Activated CD4-positive, alpha-beta T cell treated with anti-CD3 and anti-CD28 coated beads, Interleukin-2, amount 10 ng/mL, durations not matched to agents 7 days and 5 days (primary cell): ENCODE measurements around the gene NAT10. TPM values are rescaled to one million over a fixed set of nuclear protein-coding genes. Genes with fewer than 3 reads are reported as not detected.

Experiments
- CTCF ChIA-PET: fragments of 350-600 bp; sonication (Branson Sonifier 250); formaldehyde crosslinking; loops from one replicate; lab custom pipeline; 2021; ENCODE audit warnings: antibody characterized with exemption; lab: Charles Lee
- POLR2A ChIA-PET: fragments of 350-600 bp; sonication (Branson Sonifier 250); formaldehyde crosslinking; loops from one replicate; lab custom pipeline; 2021; ENCODE audit warnings: antibody characterized with exemption; lab: Charles Lee
- DNase-seq: peaks from one replicate; pipeline ENCODE4 v3.0.0-alpha.2; 2020
- H3K27ac Mint-ChIP-seq: one replicate; pipeline ENCODE4 v1.8.0; 2021; ENCODE audit warnings: mild to moderate bottlenecking, moderate library complexity, mixed read lengths
- H3K27me3 Mint-ChIP-seq: one replicate; pipeline ENCODE4 v1.8.0; 2021; ENCODE audit warnings: mixed read lengths
- H3K36me3 Mint-ChIP-seq: one replicate; pipeline ENCODE4 v1.8.0; 2021; ENCODE audit warnings: low read depth, mixed read lengths
- H3K4me1 Mint-ChIP-seq: one replicate; pipeline ENCODE4 v1.8.0; 2021; ENCODE audit warnings: mixed read lengths
- H3K4me3 Mint-ChIP-seq: one replicate; pipeline ENCODE4 v1.8.0; 2021; ENCODE audit warnings: mild to moderate bottlenecking, moderate library complexity, mixed read lengths
- H3K9me3 Mint-ChIP-seq: one replicate; pipeline ENCODE4 v1.8.0; 2021; ENCODE audit warnings: mixed read lengths
- total RNA-seq, 2 experiments: library from RNA; stranded (reverse); gene quantifications; one replicate each; pipeline ENCODE4 v1.2.3, GENCODE V29; 2021

NAT10 gene
- total RNA-seq, 2 experiments from 2014 or later = 73.4 to 82.2 TPM

DNA sequence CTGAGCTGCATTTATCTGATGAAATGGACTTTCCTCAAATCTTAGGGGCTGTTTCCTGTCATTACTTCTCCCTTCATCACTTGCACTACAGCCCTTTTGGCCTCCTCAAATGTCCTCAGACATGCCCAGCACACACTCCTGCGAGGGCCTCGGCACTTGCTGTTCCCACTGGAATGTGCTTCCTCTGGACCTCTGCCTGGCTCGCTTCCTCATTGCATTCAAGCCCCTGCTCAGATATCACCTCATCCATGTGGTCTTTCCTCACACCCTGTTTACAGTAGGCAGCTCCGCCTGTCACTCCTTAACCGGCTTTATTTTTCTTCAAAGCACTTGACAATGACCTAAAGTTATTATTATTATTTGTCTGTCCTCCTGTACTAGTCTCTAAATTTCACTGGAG is 9.0 kb downstream of the NAT10 start:
- DNase-seq = no peak
- Mint-ChIP-seq H3K36me3 (peaks cover 51% of the 10 kb centered on the region), H3K4me3 (no peak overlapping the region), H3K4me1 (no peaks in the 10 kb centered on the region), H3K9me3 (no peaks in the 10 kb centered on the region), H3K27ac (no peak overlapping the region), H3K27me3 (no peaks in the 10 kb centered on the region)
- ChIA-PET CTCF (interaction anchor here (0.9 to 2.0 kb wide), 2 partner anchors 8 to 10 kb away, joined by 3 to 7 read pairs; partner anchors contain the start of gene NAT10), POLR2A (interaction anchor here (0.5 kb wide), 1 partner anchor 47 kb away, joined by 4 read pairs; no protein-coding TSS in a partner anchor)

GRCh38 chr11:34120651-34121050 is 15.2 kb downstream of the NAT10 start:
- peaks cover 2% of the 10 kb centered on the region for H3K4me1 Mint-ChIP-seq
- peaks cover 54% of the 10 kb centered on the region for H3K36me3 Mint-ChIP-seq
- no peaks in the 10 kb centered on the region for H3K27me3 Mint-ChIP-seq
- ChIA-PET POLR2A (interaction anchor here (0.7 kb wide), 1 partner anchor 50 kb away, joined by 3 read pairs; no protein-coding TSS in a partner anchor), CTCF (interaction anchor here (1.8 kb wide), 1 partner anchor 15 kb away, joined by 4 read pairs; no protein-coding TSS in a partner anchor)
- no peak for DNase-seq
- H3K27ac Mint-ChIP-seq = peak overlapping the region; percentile 72
- H3K9me3 Mint-ChIP-seq = no peaks in the 10 kb centered on the region
- no peak overlapping the region for H3K4me3 Mint-ChIP-seq

GRCh38 chr11:34124885-34125668 is 19.6 kb downstream of the NAT10 start:
- ChIA-PET POLR2A (no interaction called here), CTCF (interaction anchor here (1.0 kb wide), 1 partner anchor 18 kb away, joined by 3 read pairs; no protein-coding TSS in a partner anchor)
- Mint-ChIP-seq H3K4me1 (peaks cover 2% of the 10 kb centered on the region), H3K27ac (no peak overlapping the region), H3K4me3 (no peak overlapping the region), H3K36me3 (peaks cover 52% of the 10 kb centered on the region), H3K9me3 (no peaks in the 10 kb centered on the region), H3K27me3 (no peaks in the 10 kb centered on the region)
- no peak for DNase-seq

- peaks cover 51% of the 10 kb centered on the region for H3K36me3 Mint-ChIP-seq
- POLR2A ChIA-PET = no interaction called here
- CTCF ChIA-PET = interaction anchor here (0.6 to 0.9 kb wide), 2 partner anchors 11 to 46 kb away, joined by 3 to 5 read pairs; no protein-coding TSS in a partner anchor
- H3K27me3 Mint-ChIP-seq = no peaks in the 10 kb centered on the region
- no peak overlapping the region for H3K4me3 Mint-ChIP-seq
- DNase-seq = no peak
- H3K4me1 Mint-ChIP-seq = peaks cover 2% of the 10 kb centered on the region
- H3K9me3 Mint-ChIP-seq = no peaks in the 10 kb centered on the region
- H3K27ac Mint-ChIP-seq = no peak overlapping the region
These were observed 21.8 kb downstream of the NAT10 start for GRCh38 chr11:34126959-34127848.

DNA sequence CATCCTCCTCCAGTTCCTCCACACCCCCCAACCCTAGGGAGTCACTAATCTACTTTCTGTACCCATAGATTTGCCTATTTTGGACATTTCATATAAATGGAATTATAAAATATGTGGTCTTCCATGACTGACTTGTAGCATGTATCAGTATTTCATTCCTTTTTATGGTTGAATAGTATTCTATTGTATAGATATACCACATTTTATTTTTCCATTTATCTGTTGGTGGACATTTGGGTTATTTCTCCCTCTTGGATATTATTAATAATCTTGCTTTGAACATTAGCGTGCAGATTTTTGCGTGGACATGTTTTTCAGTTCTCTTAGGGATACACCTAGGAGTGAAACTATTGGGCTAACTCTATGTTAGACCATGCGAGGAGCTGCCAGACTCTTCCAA is 23.4 kb downstream of the NAT10 start:
- ChIA-PET POLR2A (no interaction called here), CTCF (interaction anchor here (0.8 kb wide), 1 partner anchor 10 kb away, joined by 3 read pairs; no protein-coding TSS in a partner anchor)
- Mint-ChIP-seq H3K27ac (no peak overlapping the region), H3K27me3 (no peaks in the 10 kb centered on the region), H3K36me3 (peaks cover 40% of the 10 kb centered on the region), H3K4me3 (no peak overlapping the region), H3K4me1 (no peaks in the 10 kb centered on the region), H3K9me3 (no peaks in the 10 kb centered on the region)
- no peak for DNase-seq

DNA sequence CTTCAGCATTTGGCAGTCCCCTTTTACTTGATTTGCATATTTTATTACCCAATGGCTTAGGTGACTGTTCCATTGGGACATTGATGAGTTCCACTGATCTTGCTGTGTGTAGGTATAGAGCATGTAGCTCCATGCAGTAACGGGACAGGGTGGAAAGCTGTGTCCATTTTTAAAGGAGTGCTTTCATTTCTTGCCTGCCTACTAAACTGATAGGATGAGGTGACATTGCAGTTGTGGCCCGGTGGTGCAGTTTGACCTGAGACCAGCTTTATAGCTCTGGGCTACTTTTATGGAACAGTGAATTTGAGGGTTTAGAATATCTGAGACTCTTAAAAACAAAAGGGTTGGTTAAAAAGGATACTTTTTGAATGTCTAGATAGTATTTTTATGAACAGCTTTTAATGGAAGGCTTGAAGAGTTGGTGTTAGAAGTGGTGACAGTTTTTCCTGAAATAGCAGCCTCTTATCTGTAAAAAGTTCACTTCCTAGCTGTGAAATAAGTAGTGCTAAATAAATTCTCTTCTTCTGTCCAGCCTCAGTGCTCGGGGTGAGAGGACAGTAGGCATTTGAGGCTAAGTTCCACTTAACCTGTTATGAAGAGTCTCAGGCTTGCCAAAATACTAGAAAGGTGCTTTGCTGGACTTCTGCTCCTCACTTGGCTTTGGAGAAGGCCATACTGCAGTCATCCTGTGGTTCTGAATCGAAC is 27.0 kb downstream of the NAT10 start:
- CTCF ChIA-PET = interaction anchor here (0.5 to 1.4 kb wide), 3 partner anchors 15 to 47 kb away, joined by 3 to 4 read pairs (median 3); no protein-coding TSS in a partner anchor
- POLR2A ChIA-PET = no interaction called here
- no peak overlapping the region for H3K27ac Mint-ChIP-seq
- H3K4me3 Mint-ChIP-seq = no peak overlapping the region
- no peaks in the 10 kb centered on the region for H3K27me3 Mint-ChIP-seq
- H3K9me3 Mint-ChIP-seq = no peaks in the 10 kb centered on the region
- no peak for DNase-seq
- peaks cover 8% of the 10 kb centered on the region for H3K4me1 Mint-ChIP-seq
- H3K36me3 Mint-ChIP-seq = peaks cover 36% of the 10 kb centered on the region

DNA sequence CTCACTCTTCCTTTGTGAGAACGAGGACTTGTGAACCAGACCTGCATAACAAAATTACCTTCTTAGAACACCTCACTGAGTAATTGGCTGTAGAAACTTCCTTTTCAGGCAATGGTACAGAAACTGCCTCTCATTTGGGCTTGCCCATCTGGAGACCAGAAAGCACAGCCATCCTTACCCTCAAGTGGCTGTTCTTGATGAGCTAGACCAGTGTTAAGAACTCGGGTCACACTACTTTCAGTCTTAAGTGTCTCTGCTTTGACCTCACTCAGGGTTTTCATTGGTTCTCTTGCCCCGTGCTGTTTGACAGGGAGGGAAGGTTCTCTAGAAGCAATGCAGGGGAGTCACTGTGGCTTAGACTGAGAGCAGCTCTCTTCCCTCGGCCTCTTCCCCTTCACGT is 29.3 kb downstream of the NAT10 start:
- Mint-ChIP-seq H3K4me1 (peaks cover 8% of the 10 kb centered on the region), H3K9me3 (no peaks in the 10 kb centered on the region), H3K27me3 (no peaks in the 10 kb centered on the region), H3K27ac (no peak overlapping the region), H3K4me3 (no peak overlapping the region), H3K36me3 (peaks cover 40% of the 10 kb centered on the region)
- no peak for DNase-seq
- ChIA-PET POLR2A (interaction anchor here (0.7 kb wide), 1 partner anchor 11 kb away, joined by 3 read pairs; no protein-coding TSS in a partner anchor), CTCF (interaction anchor here (0.9 to 1.4 kb wide), 2 partner anchors 10 to 20 kb away, joined by 3 read pairs; no protein-coding TSS in a partner anchor)

DNA sequence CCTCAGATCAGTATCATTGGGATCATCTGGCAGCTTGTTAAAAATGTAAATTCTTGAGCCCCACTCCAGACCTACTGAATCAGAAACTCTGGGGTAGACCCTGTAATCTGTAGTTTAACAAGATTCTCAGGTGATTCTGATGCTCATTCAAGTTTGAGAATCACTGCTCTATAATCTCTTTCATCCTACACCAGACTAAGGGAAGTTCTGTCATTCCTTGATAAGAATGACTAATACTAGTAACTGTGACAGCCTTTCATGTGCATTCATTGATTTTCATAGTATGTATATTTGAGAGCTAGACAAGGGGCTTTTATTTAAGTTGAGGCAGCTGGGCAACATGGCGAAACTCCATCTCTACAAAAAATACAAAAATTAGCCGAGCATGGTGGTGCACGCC is 30.0 kb downstream of the NAT10 start:
- H3K36me3 Mint-ChIP-seq = peaks cover 41% of the 10 kb centered on the region

DNA sequence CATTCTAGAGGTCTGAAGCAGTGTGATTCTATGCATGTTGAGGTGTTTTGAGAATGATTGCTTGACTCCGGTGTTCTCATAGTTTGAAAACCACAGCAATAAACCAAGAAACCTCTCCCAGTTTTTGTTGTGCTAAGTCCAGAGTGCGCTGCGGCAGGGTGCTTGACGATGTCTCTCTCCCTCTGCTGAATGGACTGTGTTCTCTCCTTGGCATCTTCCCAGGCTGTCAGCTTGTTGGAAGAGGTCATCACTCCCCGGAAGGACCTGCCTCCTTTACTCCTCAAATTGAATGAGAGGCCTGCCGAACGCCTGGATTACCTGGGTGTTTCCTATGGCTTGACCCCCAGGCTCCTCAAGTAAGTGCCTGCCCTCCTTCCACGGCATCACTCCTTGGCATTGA is 31.0 kb downstream of the NAT10 start:
- ChIA-PET POLR2A (interaction anchor here (0.6 kb wide), 1 partner anchor 58 kb away, joined by 4 read pairs; no protein-coding TSS in a partner anchor), CTCF (interaction anchor here (0.7 to 1.0 kb wide), 3 partner anchors 11 to 37 kb away, joined by 3 read pairs; no protein-coding TSS in a partner anchor)
- Mint-ChIP-seq H3K9me3 (no peaks in the 10 kb centered on the region), H3K4me1 (peaks cover 8% of the 10 kb centered on the region), H3K27me3 (no peaks in the 10 kb centered on the region), H3K27ac (no peak overlapping the region), H3K4me3 (no peak overlapping the region), H3K36me3 (peaks cover 38% of the 10 kb centered on the region)
- DNase-seq = no peak

More for the DNA sequence above, 30.0 kb downstream of the NAT10 start:
- CTCF ChIA-PET = interaction anchor here (0.7 to 1.4 kb wide), 7 partner anchors 9 to 513 kb away, joined by 3 to 5 read pairs (median 3); no protein-coding TSS in a partner anchor
- DNase-seq = no peak
- Mint-ChIP-seq H3K27me3 (no peaks in the 10 kb centered on the region), H3K9me3 (no peaks in the 10 kb centered on the region), H3K27ac (no peak overlapping the region), H3K4me1 (peaks cover 8% of the 10 kb centered on the region), H3K4me3 (no peak overlapping the region)
- POLR2A ChIA-PET = no interaction called here

GRCh38 chr11:34139346-34139745 is 33.9 kb downstream of the NAT10 start:
- Mint-ChIP-seq H3K36me3 (peaks cover 46% of the 10 kb centered on the region), H3K27ac (no peak overlapping the region), H3K4me1 (peaks cover 4% of the 10 kb centered on the region), H3K9me3 (no peaks in the 10 kb centered on the region), H3K4me3 (no peak overlapping the region), H3K27me3 (no peaks in the 10 kb centered on the region)
- ChIA-PET CTCF (interaction anchor here (1.0 to 1.2 kb wide), 2 partner anchors 30 to 39 kb away, joined by 3 read pairs; no protein-coding TSS in a partner anchor), POLR2A (no interaction called here)
- no peak for DNase-seq

DNA sequence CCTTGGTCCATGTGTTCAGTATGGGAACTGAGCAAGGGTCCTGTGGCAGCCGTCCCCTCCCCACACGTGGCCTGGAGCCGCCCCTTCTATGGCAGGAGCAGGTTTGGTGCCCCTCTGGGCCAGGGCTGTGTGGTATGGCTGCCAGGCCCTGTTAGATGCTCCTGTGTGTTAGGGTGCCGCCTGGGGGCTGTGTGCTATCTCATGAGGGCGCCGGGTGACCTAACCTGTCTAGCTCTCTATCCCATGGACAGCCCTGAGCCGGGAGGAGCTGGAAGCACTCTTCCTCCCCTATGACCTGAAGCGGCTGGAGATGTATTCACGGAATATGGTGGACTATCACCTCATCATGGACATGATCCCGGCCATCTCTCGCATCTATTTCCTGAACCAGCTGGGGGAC is 34.7 kb downstream of the NAT10 start:
- POLR2A ChIA-PET = no interaction called here
- Mint-ChIP-seq H3K27ac (no peak overlapping the region), H3K4me3 (no peak overlapping the region), H3K9me3 (no peaks in the 10 kb centered on the region), H3K36me3 (peaks cover 52% of the 10 kb centered on the region), H3K27me3 (no peaks in the 10 kb centered on the region), H3K4me1 (peaks cover under 1% of the 10 kb centered on the region)
- no peak for DNase-seq
- CTCF ChIA-PET = interaction anchor here (1.0 to 3.9 kb wide), 3 partner anchors 12 to 38 kb away, joined by 3 to 17 read pairs (median 3); no protein-coding TSS in a partner anchor
